ENCODE results near the gene ZNF175.

Gene ZNF175

GRCh38 chr19:51637362-51637978 lies 66.4 kb downstream of the ZNF175 start:
- no peak for DNase-seq

- DNase-seq: no peak
Measured at GRCh38 chr19:51639916-51640315, 68.8 kb downstream of the ZNF175 start.

GRCh38 chr19:51640386-51640785 lies 69.3 kb downstream of the ZNF175 start:
- DNase-seq: no peak

GRCh38 chr19:51641648-51642047 lies 70.6 kb downstream of the ZNF175 start:
- DNase-seq: no peak

Data from NCI-H2107 (cell line).